Limb (tissue), 2 donors: ENCODE results near the gene CDIP1.

Source experiments
- DNase-seq, 2 donors: peaks; one replicate each; pipeline ENCODE4 v3.0.0-alpha.2; 2016; ENCODE audit errors: extremely low spot score in 2 of 2

CDIP1 gene

DNA sequence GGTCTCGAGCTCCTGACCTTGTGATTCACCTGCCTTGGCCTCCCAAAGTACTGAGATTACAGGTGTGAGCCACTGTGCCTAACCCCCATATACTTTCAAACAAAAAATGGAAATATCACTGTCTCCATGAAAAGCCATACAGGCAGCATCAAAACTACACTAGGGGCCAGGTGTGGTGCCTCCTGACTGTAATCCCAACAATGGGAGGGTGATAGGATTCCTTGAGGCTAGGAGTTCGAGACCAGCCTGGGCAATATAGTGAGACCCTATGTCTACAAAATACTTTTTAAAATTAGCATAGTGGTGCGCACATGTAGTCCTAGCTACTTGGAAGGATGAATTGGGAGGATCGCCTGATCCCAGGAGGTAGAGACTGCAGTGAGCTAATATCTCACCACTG lies 46.7 kb downstream of the CDIP1 start:
- no peak for DNase-seq

- DNase-seq = no peak
Observed at GRCh38 chr16:4489030-4489429, 49.5 kb downstream of the CDIP1 start.

DNA sequence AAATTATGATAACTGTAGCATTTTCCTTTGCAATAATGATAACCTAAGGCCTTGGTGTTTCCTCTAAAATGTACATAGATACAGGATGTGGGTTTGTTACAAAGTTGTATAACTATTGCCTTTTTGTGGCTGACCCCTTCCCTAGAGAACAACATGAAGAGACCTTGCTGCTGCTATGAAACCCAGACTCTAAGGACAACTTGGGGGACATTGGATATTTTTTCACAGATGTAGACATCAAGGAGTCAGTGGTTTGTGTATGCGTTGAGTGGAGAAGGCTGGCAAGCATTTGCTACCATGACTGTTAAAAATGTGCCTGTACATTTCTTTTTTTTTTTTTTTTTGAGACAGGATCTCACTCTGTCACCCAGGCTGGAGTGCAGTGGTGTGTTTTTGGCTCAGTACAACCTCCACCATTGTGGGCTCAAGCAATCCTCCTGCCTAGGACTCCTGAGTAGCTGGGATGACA lies 50.0 kb downstream of the CDIP1 start:
- no peak for DNase-seq

GRCh38 chr16:4487955-4488498 lies 50.5 kb downstream of the CDIP1 start:
- no peak for DNase-seq

GRCh38 chr16:4486126-4486893 lies 52.3 kb downstream of the CDIP1 start:
- no peak for DNase-seq

- no peak for DNase-seq
Observed at GRCh38 chr16:4481963-4482362, 56.6 kb downstream of the CDIP1 start.

DNA sequence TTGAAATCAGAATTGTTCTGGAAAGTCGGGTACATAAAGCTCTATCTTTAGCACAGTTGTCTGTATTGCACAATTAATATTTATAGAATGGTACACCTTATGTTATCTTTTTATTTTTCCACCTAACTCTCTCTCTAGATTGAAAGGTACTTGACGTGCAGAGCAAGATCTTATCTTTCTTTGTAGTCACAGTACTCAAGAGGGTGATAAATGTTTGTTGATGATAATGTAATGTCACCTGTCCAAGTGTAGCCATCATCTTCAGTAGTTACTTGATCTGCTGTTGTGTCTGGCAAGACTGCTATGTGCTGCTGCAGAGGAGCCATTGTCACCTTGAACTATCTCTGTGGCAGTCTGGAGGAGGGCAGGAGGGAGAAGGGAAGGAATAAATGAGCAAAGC lies 57.0 kb downstream of the CDIP1 start:
- no peak for DNase-seq

DNA sequence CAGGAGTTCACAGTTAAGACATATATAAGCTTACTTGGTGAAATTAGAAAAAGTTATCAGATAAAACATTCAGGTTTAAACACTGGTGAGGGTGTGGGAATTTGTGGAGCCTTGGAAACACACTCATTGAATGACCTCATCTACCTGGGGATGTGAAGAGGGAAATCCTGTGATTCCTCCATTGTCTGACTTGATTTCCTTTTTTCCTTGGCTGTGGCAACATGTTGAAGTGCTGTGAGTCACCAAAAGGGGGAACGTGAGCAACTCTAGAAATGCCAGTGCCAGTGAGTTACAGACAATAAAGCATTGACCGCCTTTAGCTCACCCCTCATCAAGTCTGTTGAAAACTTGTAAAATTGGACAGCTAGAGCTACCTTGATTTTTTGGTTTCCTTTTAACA lies 60.6 kb downstream of the CDIP1 start:
- DNase-seq = no peak

GRCh38 chr16:4475880-4476788 lies 62.4 kb downstream of the CDIP1 start, which contains the start of gene HMOX2:
TSS of gene HMOX2 (plus strand) at chr16:4476398. CDS start at chr16:4505525, 29,127 bp downstream.
- peak; percentile 93 to 94 for DNase-seq

GRCh38 chr16:4474192-4474961 lies 64.2 kb downstream of the CDIP1 start, which contains the start of gene NMRAL1:
TSS of gene NMRAL1 (minus strand) at chr16:4474625. CDS start at chr16:4474132, 493 bp downstream.
- peak; percentile 93 to 96 for DNase-seq

GRCh38 chr16:4472880-4473279 lies 65.7 kb downstream of the CDIP1 start:
- DNase-seq = no peak

DNA sequence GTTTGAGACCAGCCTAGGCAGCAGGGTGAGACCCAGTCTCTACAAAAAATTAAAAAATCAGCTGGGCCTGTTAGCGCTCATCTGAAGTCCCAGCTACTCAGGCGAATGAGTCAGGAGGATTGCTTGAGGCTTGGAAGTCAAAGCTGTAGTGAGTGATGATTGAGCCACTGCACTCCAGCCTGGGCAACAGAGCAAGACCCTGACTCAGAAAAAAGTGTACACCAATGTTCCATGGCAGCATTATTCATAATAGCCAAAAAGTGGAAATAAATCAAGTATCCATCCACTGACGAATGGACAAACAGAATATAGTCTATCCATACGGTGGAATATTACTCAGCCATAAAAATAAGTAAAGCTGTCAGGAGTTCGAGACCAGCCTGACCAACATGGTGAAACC lies 66.7 kb downstream of the CDIP1 start:
- DNase-seq = no peak

GRCh38 chr16:4468972-4469371 lies 69.6 kb downstream of the CDIP1 start:
- no peak for DNase-seq

- no peak for DNase-seq
Observed at GRCh38 chr16:4467916-4468315, 70.7 kb downstream of the CDIP1 start.

- no peak for DNase-seq
Observed at GRCh38 chr16:4465977-4466779, 72.4 kb downstream of the CDIP1 start.

GRCh38 chr16:4463522-4464163 lies 74.9 kb downstream of the CDIP1 start:
- no peak for DNase-seq

DNA sequence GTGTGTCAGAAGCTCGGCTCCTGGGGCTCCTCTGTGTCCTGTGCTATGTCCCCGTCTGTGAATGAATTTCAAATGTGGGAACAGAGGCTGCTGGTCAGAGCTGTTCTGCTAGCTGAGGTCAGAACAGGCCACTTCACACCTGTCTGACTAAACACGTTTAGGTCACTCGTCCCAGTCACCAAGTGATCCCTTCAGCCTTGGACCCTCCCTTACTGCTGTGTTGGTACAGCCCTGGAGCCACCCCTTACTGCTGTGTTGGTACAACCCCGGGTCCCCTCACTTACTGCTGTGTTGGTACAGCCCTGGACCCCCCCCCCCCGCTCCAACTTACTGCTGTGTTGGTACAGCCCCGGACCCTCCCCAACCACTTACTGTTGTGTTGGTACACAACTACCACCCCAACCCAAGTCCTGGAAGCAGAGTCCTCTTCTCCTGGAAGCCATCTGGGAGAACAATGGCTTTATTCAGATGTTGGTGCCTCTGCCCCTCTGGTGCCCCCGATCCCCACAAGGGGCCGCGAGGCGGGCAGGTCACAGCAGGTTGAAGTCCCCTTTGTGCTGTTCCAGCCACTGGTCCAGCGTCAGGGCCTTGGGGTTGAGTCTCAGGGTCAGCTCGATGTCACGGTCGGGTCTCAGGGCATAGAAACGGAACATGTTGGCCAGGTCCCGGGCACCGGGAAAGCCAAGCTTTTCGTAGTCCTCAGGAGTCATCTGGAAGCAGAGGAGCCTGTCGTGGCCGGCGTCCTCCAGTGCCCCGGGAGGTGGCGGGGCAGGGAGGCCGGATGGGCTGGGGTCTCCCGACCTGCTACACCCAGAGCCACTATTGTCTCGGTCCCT lies 77.1 kb downstream of the CDIP1 start:
- DNase-seq = peak in 1 of 2 donors; percentile 69

DNA sequence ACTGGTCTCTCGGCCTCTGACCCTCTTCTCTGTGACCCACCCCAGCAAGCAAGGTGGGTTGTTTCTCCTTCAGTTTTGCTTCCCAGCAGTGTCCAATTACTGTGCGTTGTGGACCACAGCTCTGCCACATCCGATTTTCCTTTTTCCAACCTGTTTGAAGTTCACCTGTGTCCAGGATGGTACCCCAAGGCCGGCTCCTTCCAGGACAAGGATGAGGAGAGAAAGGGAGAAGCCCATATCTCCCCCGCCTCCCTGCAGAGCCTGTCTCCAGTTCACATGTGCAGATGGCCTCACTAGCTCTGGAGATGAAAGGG lies 77.7 kb downstream of the CDIP1 start:
- DNase-seq = no peak
